Stimulated activated CD8-positive, alpha-beta memory T cell treated with anti-CD3 and anti-CD28 coated beads, Interleukin-2, amount 100 ng/mL, for 1 hour (primary cell): ENCODE measurements around the gene SLC6A5.
A peak's percentile ranks its signal among the peaks of the same experiment; 100 is the strongest.

Experiments used
- DNase-seq, 2 donors: peaks; one replicate each; pipeline ENCODE4 v3.0.0-alpha.2; 2020; ENCODE audit warnings: low read depth in 2 of 2

SLC6A5 gene

GRCh38 chr11:20596205-20597153 is 2.9 kb upstream of the SLC6A5 start:
- DNase-seq = no peak

GRCh38 chr11:20597154-20597679 is 2.2 kb upstream of the SLC6A5 start:
- no peak for DNase-seq

- DNase-seq = no peak
Measured at GRCh38 chr11:20597680-20598484, 1.5 kb upstream of the SLC6A5 start.

- DNase-seq = no peak
Measured at GRCh38 chr11:20598492-20598891, 916 bp upstream of the SLC6A5 start.

GRCh38 chr11:20600020-20600346 is 575 bp downstream of the SLC6A5 start:
- DNase-seq = no peak

- DNase-seq = no peak
Measured at GRCh38 chr11:20600551-20600950, 1.1 kb downstream of the SLC6A5 start.

- no peak for DNase-seq
Measured at GRCh38 chr11:20601221-20601914, 2.0 kb downstream of the SLC6A5 start.

GRCh38 chr11:20604295-20604803 is 4.9 kb downstream of the SLC6A5 start:
- no peak for DNase-seq

- no peak for DNase-seq
Measured at GRCh38 chr11:20604864-20605601, 5.6 kb downstream of the SLC6A5 start.

- no peak for DNase-seq
Measured at GRCh38 chr11:20605602-20606091, 6.2 kb downstream of the SLC6A5 start.

GRCh38 chr11:20608934-20609333 is 9.5 kb downstream of the SLC6A5 start:
- DNase-seq = no peak

GRCh38 chr11:20609727-20610707 is 10.6 kb downstream of the SLC6A5 start:
- DNase-seq = peak in 1 of 2 donors; percentile 16

- no peak for DNase-seq
Measured at GRCh38 chr11:20610825-20611224, 11.4 kb downstream of the SLC6A5 start.

GRCh38 chr11:20611445-20611844 is 12.0 kb downstream of the SLC6A5 start:
- no peak for DNase-seq

- no peak for DNase-seq
Measured at GRCh38 chr11:20611892-20612291, 12.5 kb downstream of the SLC6A5 start.

GRCh38 chr11:20612416-20612815 is 13.0 kb downstream of the SLC6A5 start:
- DNase-seq = no peak

GRCh38 chr11:20616920-20617319 is 17.5 kb downstream of the SLC6A5 start:
- DNase-seq = no peak

- no peak for DNase-seq
Measured at GRCh38 chr11:20617346-20618005, 18.1 kb downstream of the SLC6A5 start.

GRCh38 chr11:20618083-20618482 is 18.7 kb downstream of the SLC6A5 start:
- no peak for DNase-seq
